Stomach (tissue), 4 donors: ENCODE data around the gene B9D2.

Source experiments
- CTCF ChIP-seq, 7 experiments: fragments of 450-650 bp in 4 of 7; fragments of 200-600 bp in 3 of 7; sonication (generic) in 3 of 7; IDR thresholded peaks; one replicate each; pipeline ENCODE4 v1.5.1; 2016 to 2019; ENCODE audit warnings: antibody characterized with exemption in 7 of 7, control low read depth in 2 of 7, mild to moderate bottlenecking in 1 of 7
- POLR2A ChIP-seq, 4 donors: fragments of 450-650 bp; IDR thresholded peaks; one replicate each; pipeline ENCODE4 v1.6.1; 2016; ENCODE audit warnings: antibody characterized with exemption in 4 of 4, control low read depth in 2 of 4, mild to moderate bottlenecking in 1 of 4, moderate library complexity in 1 of 4

GRCh38 chr19:41391618-41392017 is 27.7 kb upstream of the B9D2 start:
- TF ChIP-seq CTCF (IDR thresholded peaks at IDR 0.05) (no peak), POLR2A (IDR thresholded peaks at IDR 0.05) (no peak)
